ENCODE results near the gene KIF3A. TPM values are rescaled to one million over a fixed set of nuclear protein-coding genes. Genes with fewer than 3 reads are reported as not detected.
A peak's percentile ranks its signal among the peaks of the same experiment; 100 is the strongest.

KIF3A gene
- total and polyA plus RNA-seq, 2 experiments from 2014 or later, result 11.2 to 19.7 TPM

- TF ChIP-seq, protein P1, sequence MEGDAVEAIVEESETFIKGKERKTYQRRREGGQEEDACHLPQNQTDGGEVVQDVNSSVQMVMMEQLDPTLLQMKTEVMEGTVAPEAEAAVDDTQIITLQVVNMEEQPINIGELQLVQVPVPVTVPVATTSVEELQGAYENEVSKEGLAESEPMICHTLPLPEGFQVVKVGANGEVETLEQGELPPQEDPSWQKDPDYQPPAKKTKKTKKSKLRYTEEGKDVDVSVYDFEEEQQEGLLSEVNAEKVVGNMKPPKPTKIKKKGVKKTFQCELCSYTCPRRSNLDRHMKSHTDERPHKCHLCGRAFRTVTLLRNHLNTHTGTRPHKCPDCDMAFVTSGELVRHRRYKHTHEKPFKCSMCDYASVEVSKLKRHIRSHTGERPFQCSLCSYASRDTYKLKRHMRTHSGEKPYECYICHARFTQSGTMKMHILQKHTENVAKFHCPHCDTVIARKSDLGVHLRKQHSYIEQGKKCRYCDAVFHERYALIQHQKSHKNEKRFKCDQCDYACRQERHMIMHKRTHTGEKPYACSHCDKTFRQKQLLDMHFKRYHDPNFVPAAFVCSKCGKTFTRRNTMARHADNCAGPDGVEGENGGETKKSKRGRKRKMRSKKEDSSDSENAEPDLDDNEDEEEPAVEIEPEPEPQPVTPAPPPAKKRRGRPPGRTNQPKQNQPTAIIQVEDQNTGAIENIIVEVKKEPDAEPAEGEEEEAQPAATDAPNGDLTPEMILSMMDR (conservative IDR thresholded peaks at IDR 0.05; ENCODE audit: low read depth in 2 of 2), result no peak
- no peak for TF ChIP-seq ETS1 (IDR thresholded peaks at IDR 0.05)
- no peak for TF ChIP-seq EZH2phosphoT487 (IDR thresholded peaks at IDR 0.05; ENCODE audit: unreplicated experiment)
Measured at GRCh38 chr5:132785864-132786263, 48.5 kb upstream of the KIF3A start (continued).

DNA sequence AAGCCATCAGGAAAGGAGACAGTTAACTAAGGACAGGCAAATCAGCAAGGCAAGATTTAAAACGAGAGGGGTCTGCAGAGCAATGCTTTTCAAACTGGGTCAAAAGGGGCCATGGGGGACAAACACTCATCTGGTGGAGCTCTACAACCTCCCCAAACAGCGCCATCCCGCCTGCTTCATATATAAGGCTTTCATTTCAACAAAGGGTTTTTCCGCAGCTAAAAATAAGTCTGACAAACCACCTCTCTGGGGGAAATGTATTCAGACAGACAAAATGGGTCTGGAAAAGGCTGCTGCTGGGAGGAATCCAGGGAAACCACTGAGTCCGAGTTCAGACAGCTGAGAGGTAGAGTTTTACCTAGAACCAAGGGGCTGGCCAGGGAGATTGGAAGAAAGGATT lies 48.0 kb upstream of the KIF3A start:
- Mint-ChIP-seq H3K27me3 (ENCODE audit: insufficient read depth, low read depth, poor library complexity) (peaks cover 9% of the 10 kb centered on the region), H3K4me1 (peaks cover 11% of the 10 kb centered on the region), H3K4me3 (no peak overlapping the region), H3K9me3 (no peaks in the 10 kb centered on the region), H3K36me3 (ENCODE audit: low read depth) (no peaks in the 10 kb centered on the region), H3K27ac (no peak overlapping the region)
- ATAC-seq (no peak), DNase-seq (ENCODE audit: low spot score) (no peak)
- Histone ChIP-seq H4K20me1 (replicated peaks; ENCODE audit: insufficient read depth) (no peaks in the 10 kb centered on the region), H3K4me3 (no peak overlapping the region), H3F3A (replicated peaks; ENCODE audit: low read depth) (no peaks in the 10 kb centered on the region), H3K27ac (ENCODE audit: low read depth) (no peak overlapping the region), H3K9me2 (ENCODE audit: insufficient read depth) (no peaks in the 10 kb centered on the region), H2AFZ (peak overlapping the region; percentile 47; the same call in 1 of the 2 replicates), H3K36me3 (ENCODE audit: insufficient read depth) (no peaks in the 10 kb centered on the region), H3K79me2 (replicated peaks; ENCODE audit: insufficient read depth) (no peaks in the 10 kb centered on the region), H3K4me2 (no peak overlapping the region), H3K4me1 (ENCODE audit: insufficient read depth) (no peaks in the 10 kb centered on the region), H3K27me3 (ENCODE audit: insufficient read depth) (peaks cover 21% of the 10 kb centered on the region)
- TF ChIP-seq ZNF114 (CRISPR knock-in tag; IDR thresholded peaks at IDR 0.05) (no peak), EZH2phosphoT487 (IDR thresholded peaks at IDR 0.05; ENCODE audit: unreplicated experiment) (no peak), STAT1 (IDR thresholded peaks at IDR 0.05; ENCODE audit: unreplicated experiment) (no peak), POLR2AphosphoS5 (IDR thresholded peaks at IDR 0.05; ENCODE audit: low read depth) (no peak), ZNF462 (CRISPR knock-in tag; IDR thresholded peaks at IDR 0.05) (no peak), ZNF331 (CRISPR knock-in tag; IDR thresholded peaks at IDR 0.05; ENCODE audit: low read depth) (no peak), NANOG (IDR thresholded peaks at IDR 0.05; ENCODE audit: borderline replicate concordance) (no peak), REST (IDR thresholded peaks at IDR 0.05; ENCODE audit: unreplicated experiment) (no peak)
- TF ChIP-seq, protein P1 (conservative IDR thresholded peaks at IDR 0.05; ENCODE audit: low read depth in 2 of 2), result no peak
